ENCODE measurements around the gene QSOX1.

DNA sequence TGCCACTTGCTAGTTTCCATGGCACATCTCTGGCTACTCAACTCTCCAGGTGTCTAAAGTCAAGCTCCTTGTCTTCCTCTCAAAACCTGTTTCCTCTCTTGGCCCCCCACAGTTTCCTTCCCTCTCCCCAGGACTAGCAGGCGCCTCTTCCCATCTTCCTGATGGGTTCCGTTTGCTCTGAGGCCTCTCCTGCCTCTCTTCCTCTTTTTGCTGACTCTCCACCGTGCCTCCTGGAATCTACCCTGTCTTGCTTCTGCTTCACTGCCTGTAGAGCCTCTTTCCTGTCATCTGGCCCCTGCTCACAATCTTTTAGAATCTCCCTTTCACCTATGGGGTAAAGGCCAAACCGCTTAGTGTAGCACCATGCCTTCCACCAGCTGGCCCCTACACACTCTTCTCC, 53.6 kb downstream of the QSOX1 start:
- TF ChIP-seq, protein P1, sequence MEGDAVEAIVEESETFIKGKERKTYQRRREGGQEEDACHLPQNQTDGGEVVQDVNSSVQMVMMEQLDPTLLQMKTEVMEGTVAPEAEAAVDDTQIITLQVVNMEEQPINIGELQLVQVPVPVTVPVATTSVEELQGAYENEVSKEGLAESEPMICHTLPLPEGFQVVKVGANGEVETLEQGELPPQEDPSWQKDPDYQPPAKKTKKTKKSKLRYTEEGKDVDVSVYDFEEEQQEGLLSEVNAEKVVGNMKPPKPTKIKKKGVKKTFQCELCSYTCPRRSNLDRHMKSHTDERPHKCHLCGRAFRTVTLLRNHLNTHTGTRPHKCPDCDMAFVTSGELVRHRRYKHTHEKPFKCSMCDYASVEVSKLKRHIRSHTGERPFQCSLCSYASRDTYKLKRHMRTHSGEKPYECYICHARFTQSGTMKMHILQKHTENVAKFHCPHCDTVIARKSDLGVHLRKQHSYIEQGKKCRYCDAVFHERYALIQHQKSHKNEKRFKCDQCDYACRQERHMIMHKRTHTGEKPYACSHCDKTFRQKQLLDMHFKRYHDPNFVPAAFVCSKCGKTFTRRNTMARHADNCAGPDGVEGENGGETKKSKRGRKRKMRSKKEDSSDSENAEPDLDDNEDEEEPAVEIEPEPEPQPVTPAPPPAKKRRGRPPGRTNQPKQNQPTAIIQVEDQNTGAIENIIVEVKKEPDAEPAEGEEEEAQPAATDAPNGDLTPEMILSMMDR (conservative IDR thresholded peaks at IDR 0.05; ENCODE audit: low read depth, low read length) = no peak
- TF ChIP-seq POLR2A (IDR thresholded peaks at IDR 0.05; ENCODE audit: low read depth, low read length) (no peak), RCOR1 (IDR thresholded peaks at IDR 0.05; ENCODE audit: insufficient replicate concordance, low read length) (no peak), RFX5 (IDR thresholded peaks at IDR 0.05; ENCODE audit: low read depth, low read length) (no peak), CEBPB (IDR thresholded peaks at IDR 0.05; ENCODE audit: low read depth, low read length) (no peak), BHLHE40 (IDR thresholded peaks at IDR 0.05; ENCODE audit: low read depth, low read length) (no peak), MAFK (IDR thresholded peaks at IDR 0.05; ENCODE audit: low read depth, low read length) (no peak), SMC3 (IDR thresholded peaks at IDR 0.05; ENCODE audit: low read depth, low read length) (no peak), CHD1 (IDR thresholded peaks at IDR 0.05; ENCODE audit: low read depth, low read length) (no peak), MXI1 (IDR thresholded peaks at IDR 0.05; ENCODE audit: borderline replicate concordance, low read depth, low read length) (no peak), RAD21 (IDR thresholded peaks at IDR 0.05; ENCODE audit: low read length) (no peak)
